DMS79 treated with DMSO at 0.1 percent for 48 hours (cell line): ENCODE measurements around the gene PLCB1.
"Not testable (repeated sequence)": the region's sequence is repeated elsewhere in the genome, so short reads cannot be mapped to it uniquely, and the experiment has no call there.

Experiments
- DNase-seq: peaks from one replicate; lab custom pipeline; 2025; lab: John Stamatoyannopoulos, UW

The PLCB1 gene

GRCh38 chr20:8335495-8336195, 203.6 kb downstream of the PLCB1 start:
- no peak for DNase-seq

GRCh38 chr20:8339349-8339748, 207.3 kb downstream of the PLCB1 start:
- no peak for DNase-seq

DNA sequence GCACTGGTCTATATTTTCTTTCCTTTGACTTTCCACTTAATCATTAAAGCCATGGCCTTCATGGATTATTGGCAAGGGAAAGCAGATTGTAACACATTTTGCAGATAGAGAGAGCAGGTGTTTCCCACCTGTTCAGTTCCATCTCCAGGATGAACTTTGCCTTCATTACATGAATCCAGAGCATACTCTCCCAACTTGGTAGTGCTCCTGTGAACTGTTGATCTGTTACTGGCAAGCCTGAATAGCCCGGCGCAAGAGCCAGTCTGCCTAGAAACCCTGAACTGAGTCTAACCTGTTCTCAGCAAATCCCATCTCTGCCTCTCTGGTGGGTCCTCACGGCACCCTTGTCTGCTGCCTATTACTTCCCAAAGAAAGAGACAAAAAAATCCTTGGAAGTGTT, 210.3 kb downstream of the PLCB1 start:
- DNase-seq, result no peak

- DNase-seq, result no peak
Observed at GRCh38 chr20:8344106-8344505, 212.0 kb downstream of the PLCB1 start.

DNA sequence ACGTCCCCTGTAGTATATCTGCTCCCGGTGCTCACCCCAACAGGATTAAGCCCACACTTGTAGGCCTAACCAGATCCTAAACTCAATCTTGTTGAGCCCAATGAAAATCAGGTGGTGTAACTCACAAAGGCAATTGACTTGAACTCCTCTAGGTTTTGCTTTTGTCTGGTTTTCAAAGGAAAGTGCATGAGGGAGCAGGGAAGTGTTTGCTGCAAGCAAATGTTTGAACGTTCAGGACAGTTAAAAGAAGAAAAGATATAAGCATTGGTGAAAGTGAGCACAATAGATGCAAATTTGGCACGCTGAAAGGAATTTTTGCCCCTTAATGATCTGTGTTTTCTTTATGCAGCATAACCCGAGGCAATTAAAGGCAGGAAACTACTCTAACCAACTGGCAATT, 212.6 kb downstream of the PLCB1 start:
- DNase-seq, result no peak

GRCh38 chr20:8346700-8347270, 214.7 kb downstream of the PLCB1 start:
- no peak for DNase-seq

- DNase-seq, result not testable (repeated sequence)
Observed at GRCh38 chr20:8350225-8350624, 218.2 kb downstream of the PLCB1 start.

GRCh38 chr20:8352486-8352885, 220.4 kb downstream of the PLCB1 start:
- no peak for DNase-seq

DNA sequence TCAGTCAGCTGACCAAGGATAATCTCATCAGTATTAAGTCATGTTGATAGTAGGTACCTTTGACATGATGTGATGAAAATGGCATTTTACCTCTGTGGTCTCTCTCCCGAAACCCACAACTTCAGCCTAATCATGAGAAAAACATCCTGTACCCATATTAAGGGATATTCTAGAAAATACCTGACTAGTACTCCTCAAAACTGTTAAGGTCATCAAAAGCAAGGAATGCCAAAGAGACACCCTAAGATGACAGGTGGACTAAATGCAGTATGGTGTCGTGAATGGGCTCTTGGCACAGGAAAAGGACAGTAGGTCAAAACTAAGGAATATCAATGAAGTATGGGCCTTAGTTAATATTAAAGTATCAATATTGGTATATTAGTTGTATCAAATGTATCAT, 221.4 kb downstream of the PLCB1 start:
- no peak for DNase-seq

DNA sequence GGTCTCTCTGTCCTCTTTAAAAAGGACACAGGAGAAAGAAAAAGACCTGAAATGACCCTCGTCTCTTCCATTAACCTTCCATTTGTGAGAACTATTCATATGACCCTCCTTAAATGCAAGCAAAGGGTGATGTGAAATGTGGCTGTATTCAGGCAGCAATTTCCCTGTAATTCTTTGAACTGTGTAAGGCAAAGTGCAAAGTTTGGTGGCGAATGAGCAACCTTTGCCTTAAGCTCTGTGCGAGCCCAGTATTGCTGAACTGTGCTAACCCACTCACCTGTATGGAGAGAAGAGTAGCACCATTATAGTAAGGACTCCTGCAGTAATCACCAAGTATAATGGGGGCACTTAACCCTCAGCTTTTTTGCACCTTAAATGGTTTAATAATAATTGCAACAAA, 223.4 kb downstream of the PLCB1 start:
- no peak for DNase-seq

DNA sequence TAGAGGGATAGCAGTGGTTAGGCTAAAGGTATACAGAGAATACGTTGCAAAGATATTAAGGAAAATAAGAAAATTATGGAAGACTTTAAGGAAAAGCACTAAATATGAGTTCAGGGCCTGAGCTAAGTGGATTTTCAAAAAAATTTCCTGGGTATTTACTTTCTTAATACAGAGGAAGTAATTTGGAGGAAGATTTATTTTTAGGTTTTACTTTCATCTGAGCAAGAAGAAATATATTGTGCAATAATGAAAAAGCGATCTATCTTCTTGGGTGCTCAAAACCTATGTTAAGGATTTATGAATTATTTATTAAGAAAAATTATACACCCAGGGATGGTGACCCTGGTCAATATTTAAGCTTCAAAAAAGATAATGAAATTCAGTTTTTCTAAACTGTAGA, 224.7 kb downstream of the PLCB1 start:
- DNase-seq, result no peak

DNA sequence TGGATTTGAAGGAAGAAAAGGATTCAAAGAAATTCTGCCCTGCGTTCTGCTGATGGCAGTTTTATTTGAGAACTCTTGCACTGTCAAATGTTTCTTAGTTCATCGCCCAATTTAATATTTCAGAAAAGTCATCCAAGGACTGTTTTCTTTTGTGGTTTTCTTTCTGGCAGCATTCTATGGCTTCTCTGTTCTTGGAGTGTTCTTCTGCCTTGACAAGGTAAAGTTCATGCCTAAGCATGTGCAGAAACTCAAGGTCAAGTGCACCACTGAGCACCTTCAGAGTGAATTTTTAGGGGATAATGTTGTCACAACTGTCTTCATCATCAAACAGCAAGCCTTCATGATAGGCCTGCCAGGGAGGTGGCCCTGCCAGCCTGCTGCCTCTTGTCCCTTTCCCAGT, 225.6 kb downstream of the PLCB1 start:
- DNase-seq, result no peak

GRCh38 chr20:8360035-8360434, 228.0 kb downstream of the PLCB1 start:
- DNase-seq, result no peak

DNA sequence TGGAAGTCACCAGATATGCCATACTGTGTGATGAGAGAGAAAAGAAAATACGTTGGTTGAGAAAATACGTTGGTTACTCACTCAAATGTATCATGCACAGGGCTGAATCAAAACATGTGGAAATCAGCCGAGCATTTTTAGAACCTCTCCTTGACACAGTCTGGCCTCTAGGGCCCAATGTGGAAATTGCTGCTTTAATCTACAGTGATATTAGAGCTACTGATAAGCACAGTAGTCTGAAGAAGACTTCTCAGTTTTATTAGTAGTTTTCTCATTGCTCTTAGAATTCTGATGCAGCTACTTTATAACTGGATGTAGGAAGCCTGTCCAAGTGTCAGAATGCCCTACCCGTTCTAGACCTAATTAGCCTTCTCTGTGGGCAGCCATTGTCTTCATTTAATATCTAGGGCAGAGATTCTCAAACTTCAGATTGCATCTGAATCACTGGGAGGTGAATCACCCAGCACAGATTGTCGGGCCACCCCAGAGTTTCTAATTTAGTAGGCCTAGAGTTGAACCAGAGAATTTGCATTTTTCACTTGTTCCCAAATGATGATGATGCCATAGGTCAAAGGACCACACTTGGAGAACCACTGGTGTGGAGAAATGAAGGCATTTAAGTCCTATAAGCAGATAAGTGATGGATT, 229.1 kb downstream of the PLCB1 start:
- no peak for DNase-seq

GRCh38 chr20:8361779-8362178, 229.7 kb downstream of the PLCB1 start:
- DNase-seq, result no peak

DNA sequence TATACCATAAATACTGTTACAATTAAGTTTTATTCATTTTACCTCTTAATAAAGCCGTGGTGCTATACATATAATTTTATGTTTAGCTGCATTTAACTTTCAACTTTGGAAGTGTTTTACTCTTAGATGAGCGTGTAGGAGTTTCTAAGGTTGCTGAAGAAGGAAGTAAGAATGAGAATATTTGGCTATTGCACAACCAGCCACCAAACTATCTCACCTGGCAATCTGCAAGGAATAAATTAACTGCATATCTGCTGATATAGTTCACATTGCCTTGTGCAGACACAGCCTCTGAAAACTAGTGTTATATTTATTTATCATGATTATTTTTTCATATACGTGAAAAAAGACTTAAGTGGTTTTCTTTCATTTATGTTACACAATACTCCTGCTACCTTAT, 230.4 kb downstream of the PLCB1 start:
- no peak for DNase-seq

- no peak for DNase-seq
Observed at GRCh38 chr20:8363970-8364733, 232.1 kb downstream of the PLCB1 start.

DNA sequence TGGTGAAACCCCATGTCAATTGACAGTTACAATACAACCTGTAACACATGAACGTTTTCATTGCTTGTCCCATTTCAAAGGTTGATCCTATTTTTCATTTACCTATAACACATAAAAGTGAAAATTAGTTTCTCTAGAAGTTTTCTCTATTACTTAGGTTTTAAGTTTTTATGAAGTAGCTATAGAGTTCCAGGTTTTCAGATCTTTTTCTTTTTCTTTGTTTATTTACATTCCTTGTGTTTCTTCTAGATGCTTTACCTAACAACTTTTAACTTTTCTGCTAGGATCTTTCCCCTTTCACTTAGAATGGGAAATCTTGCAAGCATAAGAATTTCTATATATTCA, 232.6 kb downstream of the PLCB1 start:
- DNase-seq, result no peak

DNA sequence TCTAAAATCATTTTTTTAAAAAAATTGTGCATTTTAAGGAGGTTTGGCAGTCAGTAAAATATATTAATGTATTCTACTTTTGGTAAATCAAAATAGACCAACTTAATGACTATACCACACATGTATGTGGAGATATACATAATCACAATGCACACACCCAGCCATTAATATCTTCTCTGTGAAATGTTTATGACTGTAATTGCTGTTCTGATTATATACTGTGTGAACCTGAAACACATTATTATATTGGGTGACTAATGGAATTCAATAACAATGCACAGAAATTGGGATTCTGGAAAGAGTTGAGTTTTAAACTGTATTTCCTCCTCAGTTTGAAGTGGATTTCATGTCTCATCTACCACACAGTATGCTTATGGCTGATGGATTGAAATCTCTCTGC, 233.6 kb downstream of the PLCB1 start:
- no peak for DNase-seq

GRCh38 chr20:8366303-8366923, 234.3 kb downstream of the PLCB1 start:
- no peak for DNase-seq

DNA sequence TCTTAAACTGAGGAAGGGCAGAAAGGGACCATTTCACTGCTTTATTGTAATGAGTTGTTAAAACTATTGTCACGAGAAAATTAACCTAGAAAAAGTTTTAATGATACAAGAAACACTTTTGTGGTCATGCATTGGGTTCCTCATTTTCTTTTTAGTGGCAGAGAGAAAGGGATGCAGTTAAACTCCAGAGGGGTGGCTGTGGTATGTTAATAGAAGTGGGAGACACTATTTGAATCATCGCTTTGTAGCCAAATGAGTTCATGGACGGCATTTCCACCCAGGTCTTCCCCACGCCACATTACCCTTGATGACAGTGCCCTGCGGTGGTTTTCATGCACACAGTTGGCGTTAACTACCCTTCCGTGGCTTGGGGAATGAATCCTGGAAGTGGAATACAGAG, 235.6 kb downstream of the PLCB1 start:
- no peak for DNase-seq

DNA sequence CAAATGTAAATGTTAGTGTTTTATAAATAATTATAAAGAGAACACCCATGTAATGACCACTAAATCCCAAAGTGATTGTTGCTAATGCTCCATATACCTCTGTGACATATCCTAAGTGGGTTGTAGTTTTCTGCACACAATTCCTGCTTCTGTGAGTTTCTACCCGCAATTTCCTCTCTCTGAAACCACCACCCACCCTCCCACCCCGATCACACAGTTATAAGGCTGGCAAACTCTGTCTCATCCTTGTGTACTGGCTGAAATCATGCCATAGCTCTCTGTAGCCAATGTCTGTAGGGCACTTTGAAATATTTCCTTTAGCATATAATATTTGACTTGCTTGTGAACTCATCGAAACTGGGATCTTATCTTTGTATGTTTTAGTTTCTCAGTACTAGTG, 236.6 kb downstream of the PLCB1 start:
- DNase-seq, result no peak

DNA sequence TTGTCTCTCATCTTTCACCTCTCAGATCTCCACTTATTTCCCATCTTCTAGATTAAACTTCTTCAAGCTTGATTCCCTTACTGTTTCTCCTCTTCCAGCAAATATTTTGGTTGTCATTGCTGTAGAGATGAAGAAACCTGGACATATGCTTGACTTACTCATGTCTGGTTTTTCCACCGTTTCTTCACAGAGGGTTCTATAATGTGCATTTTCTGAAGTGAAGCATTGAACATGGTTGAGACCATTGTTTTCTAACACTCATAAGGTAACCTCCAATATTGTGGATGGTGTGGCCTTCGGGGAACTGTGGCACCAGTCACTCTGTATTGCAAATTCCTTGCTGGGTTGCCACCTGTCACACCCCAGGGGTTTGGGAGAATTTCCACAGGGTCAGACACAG, 237.2 kb downstream of the PLCB1 start:
- DNase-seq, result no peak
